Dermis blood vessel endothelial cell (primary cell): ENCODE measurements around the gene HTRA3. TPM values are rescaled to one million over a fixed set of nuclear protein-coding genes. Genes with fewer than 3 reads are reported as not detected.
"Not testable (repeated sequence)": the region's sequence is repeated elsewhere in the genome, so short reads cannot be mapped to it uniquely, and the experiment has no call there.

Source experiments
- DNase-seq: peaks from one replicate; pipeline ENCODE4 v3.0.0; 2010
- total RNA-seq: library from RNA; depleted of rRNA; stranded (reverse); fragments of >200 nt; gene quantifications from 2 replicates; pipeline ENCODE4 v1.2.3, GENCODE V29; 2014

The HTRA3 gene
- total RNA-seq, 1 donor from 2014 or later, result 3.6 TPM

- peak; percentile 37 for DNase-seq
Measured at GRCh38 chr4:8346838-8347605, 77.5 kb downstream of the HTRA3 start.

DNA sequence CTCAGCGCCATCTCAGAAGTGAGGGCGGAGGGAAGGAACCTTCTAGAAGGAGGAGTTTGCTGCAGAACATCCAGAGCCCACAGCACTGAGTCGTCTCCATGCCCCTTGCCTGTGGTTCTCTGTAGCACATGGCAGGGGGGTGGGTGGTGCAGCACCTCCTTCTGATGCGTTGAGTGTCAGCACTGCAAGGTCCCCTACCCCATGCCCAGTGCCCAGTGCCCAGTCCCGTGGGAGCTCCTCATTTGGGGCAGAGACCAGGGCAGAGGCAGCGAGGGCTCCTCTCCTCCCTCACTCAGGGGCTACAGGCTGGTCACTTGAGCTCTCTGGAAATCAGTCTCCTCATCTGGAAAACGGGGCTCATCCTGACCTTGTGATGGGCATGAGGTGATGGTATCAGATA lies 78.1 kb downstream of the HTRA3 start:
- DNase-seq, result no peak

GRCh38 chr4:8348071-8348470 lies 78.5 kb downstream of the HTRA3 start:
- no peak for DNase-seq

DNA sequence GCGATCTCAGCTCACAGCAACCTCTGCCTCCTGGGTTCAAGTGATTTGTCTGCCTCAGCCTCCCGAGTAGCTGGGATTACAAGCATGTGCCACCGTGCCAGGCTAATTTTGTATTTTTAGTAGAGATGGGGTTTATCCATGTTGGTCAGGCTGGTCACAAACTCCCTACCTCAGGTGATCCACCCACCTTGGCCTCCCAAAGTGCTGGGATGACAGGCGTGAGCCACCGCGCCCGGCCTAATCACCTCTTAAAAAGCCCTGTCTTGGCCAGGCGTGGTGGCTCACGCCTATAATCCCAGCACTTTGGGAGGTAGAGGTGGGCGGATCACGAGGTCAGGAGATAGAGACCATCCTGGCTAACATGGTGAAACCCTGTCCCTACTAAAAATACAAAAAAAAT lies 79.7 kb downstream of the HTRA3 start:
- DNase-seq, result not testable (repeated sequence)

GRCh38 chr4:8349664-8350236 lies 80.2 kb downstream of the HTRA3 start:
- no peak for DNase-seq

GRCh38 chr4:8350352-8350751 lies 80.8 kb downstream of the HTRA3 start:
- DNase-seq, result no peak

DNA sequence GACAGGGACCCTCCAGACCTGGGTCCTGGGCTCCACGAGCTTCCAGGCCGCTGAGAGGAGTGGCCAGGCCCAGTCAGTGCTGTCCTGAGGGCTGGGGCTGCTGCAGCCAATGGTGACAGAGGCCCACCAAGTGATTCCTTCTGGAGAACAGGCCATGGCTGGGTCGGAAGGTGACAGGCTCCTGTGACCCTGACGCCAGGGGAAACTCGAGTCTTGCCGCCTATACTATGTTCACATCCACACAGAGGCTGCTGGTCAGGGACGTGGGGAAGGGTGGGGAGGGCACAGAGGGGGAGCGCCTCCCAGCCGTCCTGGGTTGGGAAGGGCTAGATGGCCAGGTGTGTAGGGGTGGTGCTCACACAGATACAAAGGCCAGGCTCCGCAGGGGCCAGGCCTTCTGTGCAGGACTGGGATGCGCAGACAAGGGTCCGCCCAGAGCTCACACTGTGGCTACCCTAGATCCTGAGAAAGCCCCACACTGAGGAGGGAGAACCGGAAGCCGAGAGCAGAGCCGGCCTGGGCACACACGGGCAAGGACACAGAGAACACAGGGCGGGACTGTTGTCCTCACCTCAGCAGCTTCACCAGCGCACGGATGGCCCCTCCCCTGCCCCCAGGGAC lies 81.4 kb downstream of the HTRA3 start:
- no peak for DNase-seq

DNA sequence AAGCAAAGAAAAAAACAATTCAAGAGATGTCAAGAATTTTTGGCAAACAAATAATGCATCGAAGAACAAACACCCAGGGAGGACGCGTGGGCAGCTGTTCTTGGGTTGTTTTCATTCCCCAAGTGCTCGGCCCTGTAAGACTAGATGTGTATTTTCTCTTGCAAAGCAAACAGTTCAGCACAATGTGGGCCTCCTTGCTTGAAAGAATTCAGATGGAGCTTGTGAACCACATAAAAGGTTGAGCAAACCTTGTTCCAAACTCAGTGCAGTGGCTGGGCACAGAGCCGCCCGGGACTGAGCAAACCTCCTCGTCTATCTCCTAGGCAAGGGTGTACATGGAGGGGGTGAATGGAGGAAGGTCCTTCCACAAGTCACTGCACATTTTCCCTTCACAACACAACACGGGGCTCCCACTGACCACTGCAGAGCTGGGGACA lies 82.4 kb downstream of the HTRA3 start:
- DNase-seq, result no peak

DNA sequence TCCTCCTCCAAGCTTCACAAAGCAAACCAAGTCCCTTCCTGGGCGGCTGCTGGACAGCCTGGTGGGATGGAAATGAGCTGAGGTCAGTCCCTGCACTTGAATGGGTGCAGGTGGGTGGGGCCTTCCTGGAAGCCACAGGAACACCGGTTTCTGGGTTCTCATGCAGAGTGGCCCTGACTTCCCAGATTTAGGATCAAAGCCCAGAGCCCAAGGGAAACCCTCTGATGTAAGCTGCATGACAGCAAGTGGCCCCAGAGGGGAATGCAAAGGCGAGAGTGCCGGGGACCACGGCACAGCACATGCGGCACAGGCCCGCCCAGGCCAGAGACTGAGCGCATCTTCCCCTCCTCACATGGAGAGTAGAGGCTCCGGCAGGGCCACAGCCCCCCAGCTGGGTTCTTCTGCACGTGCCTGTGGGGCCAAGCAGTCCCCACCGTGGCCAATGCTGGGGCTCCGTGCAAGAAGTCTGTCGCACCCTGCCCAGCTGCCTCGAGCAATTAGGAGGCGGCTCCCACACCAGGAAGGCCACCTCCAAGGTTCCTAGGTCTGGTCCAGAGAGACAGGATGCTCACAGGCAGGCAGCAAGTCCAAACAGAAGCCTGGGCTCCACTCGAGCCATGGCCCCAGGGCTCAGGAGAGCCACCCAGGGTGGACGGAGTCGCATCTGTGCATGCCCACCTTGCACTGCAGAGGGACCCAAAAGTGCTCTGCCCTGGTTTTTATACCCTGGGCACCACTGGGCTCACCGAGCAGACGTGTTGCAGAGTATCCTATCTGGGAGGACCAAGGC lies 83.0 kb downstream of the HTRA3 start:
- DNase-seq, result no peak

- DNase-seq, result no peak
Measured at GRCh38 chr4:8353158-8353669, 83.7 kb downstream of the HTRA3 start.

DNA sequence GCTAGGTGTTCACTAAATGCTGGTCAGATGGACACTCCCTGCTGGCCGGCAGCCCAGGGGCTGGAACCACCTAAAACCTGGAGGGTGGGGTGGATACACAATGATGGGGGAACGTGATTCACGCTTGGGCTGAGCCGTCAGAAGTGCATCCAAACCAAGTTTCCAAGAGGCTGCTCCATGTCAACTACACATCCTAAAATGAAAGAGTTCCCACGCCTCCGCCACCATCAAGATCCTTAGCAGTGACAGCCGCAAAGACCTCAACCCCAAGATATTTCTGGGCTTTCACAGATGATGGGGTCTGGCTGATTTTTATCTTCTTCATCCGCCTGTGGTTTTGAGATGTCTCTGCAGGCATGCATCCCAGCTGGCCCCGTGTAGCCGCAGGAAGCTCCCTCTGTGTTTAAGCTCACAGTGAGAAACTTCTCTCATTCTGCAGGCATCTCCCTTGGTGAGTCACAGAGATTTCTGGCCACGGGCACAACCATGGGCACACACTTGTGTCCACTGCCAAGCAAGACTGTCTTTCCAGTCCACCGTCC lies 84.4 kb downstream of the HTRA3 start:
- no peak for DNase-seq

GRCh38 chr4:8355306-8355705 lies 85.8 kb downstream of the HTRA3 start:
- DNase-seq, result no peak

GRCh38 chr4:8355864-8356565 lies 86.5 kb downstream of the HTRA3 start:
- DNase-seq, result peak; percentile 33

Other genes starting within 250 kb of the HTRA3 start
- gene ABLIM2, start 110.9 kb upstream of the HTRA3 start, total RNA-seq, result 8.8 and 10.8 TPM in 2 replicates
- 148 and 217 TPM in 2 replicates for gene SH3TC1, start 70.5 kb upstream of the HTRA3 start, total RNA-seq
- 29.3 and 44.2 TPM in 2 replicates for gene ACOX3, start 171.0 kb downstream of the HTRA3 start, total RNA-seq
- 14.9 and 23.0 TPM in 2 replicates for gene TRMT44, start 171.0 kb downstream of the HTRA3 start, total RNA-seq